ENCODE measurements around the gene CYP4F3. TPM values are rescaled to one million over a fixed set of nuclear protein-coding genes. Genes with fewer than 3 reads are reported as not detected.

CYP4F3 gene
- total and polyA plus RNA-seq, 2 of the 13 experiments (the other 11 are each of a cell fraction or from before 2014, with no cell fraction given) = 17.8 to 22.8 TPM

GRCh38 chr19:15666883-15667282 is 26.2 kb downstream of the CYP4F3 start (continued):
- TF ChIP-seq, protein P1, sequence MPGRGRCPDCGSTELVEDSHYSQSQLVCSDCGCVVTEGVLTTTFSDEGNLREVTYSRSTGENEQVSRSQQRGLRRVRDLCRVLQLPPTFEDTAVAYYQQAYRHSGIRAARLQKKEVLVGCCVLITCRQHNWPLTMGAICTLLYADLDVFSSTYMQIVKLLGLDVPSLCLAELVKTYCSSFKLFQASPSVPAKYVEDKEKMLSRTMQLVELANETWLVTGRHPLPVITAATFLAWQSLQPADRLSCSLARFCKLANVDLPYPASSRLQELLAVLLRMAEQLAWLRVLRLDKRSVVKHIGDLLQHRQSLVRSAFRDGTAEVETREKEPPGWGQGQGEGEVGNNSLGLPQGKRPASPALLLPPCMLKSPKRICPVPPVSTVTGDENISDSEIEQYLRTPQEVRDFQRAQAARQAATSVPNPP (CRISPR knock-in tag; IDR thresholded peaks at IDR 0.05) = no peak
- TF ChIP-seq ZNF232 (CRISPR knock-in tag; IDR thresholded peaks at IDR 0.05; ENCODE audit: borderline replicate concordance) = no peak

GRCh38 chr19:15669440-15669839 is 28.7 kb downstream of the CYP4F3 start:
- in situ Hi-C loops (cut with HindIII; ENCODE audit: extremely low pct_ligation_motif_present, low pct_unique_long_range_greater_than_20kb) (no loop called here), intact Hi-C loops (cut with micrococcal nuclease; ENCODE audit: unreplicated experiment) (no loop called here)
- peaks cover 25% of the 10 kb centered on the region for H3K4me1 ChIP-seq (ENCODE audit: insufficient read depth, low read length)
- peaks cover 1% of the 10 kb centered on the region for H3K79me2 ChIP-seq (ENCODE audit: insufficient read depth, low read length)
- no TSS peak for BruUV-seq (replicated peaks)
- no peak overlapping the region for H3K9ac ChIP-seq (ENCODE audit: insufficient read depth, low read depth, low read length)
- H3K9me3 ChIP-seq (ENCODE audit: low read length) = no peaks in the 10 kb centered on the region
- no peak overlapping the region for H2AFZ ChIP-seq (ENCODE audit: low read length)
- FAIRE-seq (no peak), DNase-seq (ENCODE audit: low spot score) (no peak), ATAC-seq (no peak)
- no peaks in the 10 kb centered on the region for H3K27me3 ChIP-seq (ENCODE audit: control insufficient read depth in 1 of 2, insufficient read depth in 2 of 2, low read length in 2 of 2)
- H3K4me2 ChIP-seq (ENCODE audit: low read depth, low read length) = no peak overlapping the region
- H3K27ac ChIP-seq (ENCODE audit: extremely low read length, insufficient read depth, low read length) = no peak overlapping the region
- CTCF ChIA-PET (ENCODE audit: low intra/inter-chr PET ratio, low total read pairs) = no interaction called here
- TF ChIP-seq, protein P2, sequence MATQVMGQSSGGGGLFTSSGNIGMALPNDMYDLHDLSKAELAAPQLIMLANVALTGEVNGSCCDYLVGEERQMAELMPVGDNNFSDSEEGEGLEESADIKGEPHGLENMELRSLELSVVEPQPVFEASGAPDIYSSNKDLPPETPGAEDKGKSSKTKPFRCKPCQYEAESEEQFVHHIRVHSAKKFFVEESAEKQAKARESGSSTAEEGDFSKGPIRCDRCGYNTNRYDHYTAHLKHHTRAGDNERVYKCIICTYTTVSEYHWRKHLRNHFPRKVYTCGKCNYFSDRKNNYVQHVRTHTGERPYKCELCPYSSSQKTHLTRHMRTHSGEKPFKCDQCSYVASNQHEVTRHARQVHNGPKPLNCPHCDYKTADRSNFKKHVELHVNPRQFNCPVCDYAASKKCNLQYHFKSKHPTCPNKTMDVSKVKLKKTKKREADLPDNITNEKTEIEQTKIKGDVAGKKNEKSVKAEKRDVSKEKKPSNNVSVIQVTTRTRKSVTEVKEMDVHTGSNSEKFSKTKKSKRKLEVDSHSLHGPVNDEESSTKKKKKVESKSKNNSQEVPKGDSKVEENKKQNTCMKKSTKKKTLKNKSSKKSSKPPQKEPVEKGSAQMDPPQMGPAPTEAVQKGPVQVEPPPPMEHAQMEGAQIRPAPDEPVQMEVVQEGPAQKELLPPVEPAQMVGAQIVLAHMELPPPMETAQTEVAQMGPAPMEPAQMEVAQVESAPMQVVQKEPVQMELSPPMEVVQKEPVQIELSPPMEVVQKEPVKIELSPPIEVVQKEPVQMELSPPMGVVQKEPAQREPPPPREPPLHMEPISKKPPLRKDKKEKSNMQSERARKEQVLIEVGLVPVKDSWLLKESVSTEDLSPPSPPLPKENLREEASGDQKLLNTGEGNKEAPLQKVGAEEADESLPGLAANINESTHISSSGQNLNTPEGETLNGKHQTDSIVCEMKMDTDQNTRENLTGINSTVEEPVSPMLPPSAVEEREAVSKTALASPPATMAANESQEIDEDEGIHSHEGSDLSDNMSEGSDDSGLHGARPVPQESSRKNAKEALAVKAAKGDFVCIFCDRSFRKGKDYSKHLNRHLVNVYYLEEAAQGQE (IDR thresholded peaks at IDR 0.05; ENCODE audit: borderline replicate concordance in 1 of 2, low read depth in 1 of 2, low read length in 2 of 2) = peak; percentile 40 to 85
- TF ChIP-seq SSRP1 (CRISPR knock-in tag; IDR thresholded peaks at IDR 0.05) = no peak
- no peak for TF ChIP-seq ADNP (CRISPR knock-in tag; IDR thresholded peaks at IDR 0.05)
- peak; percentile 67; the same call in 1 of the 2 replicates for TF ChIP-seq MIER2 (CRISPR knock-in tag; IDR thresholded peaks at IDR 0.05)
- TF ChIP-seq, protein P3, sequence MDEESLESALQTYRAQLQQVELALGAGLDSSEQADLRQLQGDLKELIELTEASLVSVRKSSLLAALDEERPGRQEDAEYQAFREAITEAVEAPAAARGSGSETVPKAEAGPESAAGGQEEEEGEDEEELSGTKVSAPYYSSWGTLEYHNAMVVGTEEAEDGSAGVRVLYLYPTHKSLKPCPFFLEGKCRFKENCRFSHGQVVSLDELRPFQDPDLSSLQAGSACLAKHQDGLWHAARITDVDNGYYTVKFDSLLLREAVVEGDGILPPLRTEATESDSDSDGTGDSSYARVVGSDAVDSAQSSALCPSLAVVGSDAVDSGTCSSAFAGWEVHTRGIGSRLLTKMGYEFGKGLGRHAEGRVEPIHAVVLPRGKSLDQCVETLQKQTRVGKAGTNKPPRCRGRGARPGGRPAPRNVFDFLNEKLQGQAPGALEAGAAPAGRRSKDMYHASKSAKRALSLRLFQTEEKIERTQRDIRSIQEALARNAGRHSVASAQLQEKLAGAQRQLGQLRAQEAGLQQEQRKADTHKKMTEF (CRISPR knock-in tag; IDR thresholded peaks at IDR 0.05) = no peak
- TF ChIP-seq NR3C1 (CRISPR knock-in tag; IDR thresholded peaks at IDR 0.05) = no peak
- no peak for TF ChIP-seq ZNF839 (CRISPR knock-in tag; IDR thresholded peaks at IDR 0.05; ENCODE audit: borderline replicate concordance)
- no peak for TF ChIP-seq ZNF510 (CRISPR knock-in tag; IDR thresholded peaks at IDR 0.05; ENCODE audit: low read depth)
- TF ChIP-seq ZNF558 (CRISPR knock-in tag; IDR thresholded peaks at IDR 0.05; ENCODE audit: borderline replicate concordance) = no peak
- TF ChIP-seq, protein P4, sequence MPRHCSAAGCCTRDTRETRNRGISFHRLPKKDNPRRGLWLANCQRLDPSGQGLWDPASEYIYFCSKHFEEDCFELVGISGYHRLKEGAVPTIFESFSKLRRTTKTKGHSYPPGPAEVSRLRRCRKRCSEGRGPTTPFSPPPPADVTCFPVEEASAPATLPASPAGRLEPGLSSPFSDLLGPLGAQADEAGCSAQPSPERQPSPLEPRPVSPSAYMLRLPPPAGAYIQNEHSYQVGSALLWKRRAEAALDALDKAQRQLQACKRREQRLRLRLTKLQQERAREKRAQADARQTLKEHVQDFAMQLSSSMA (CRISPR knock-in tag; IDR thresholded peaks at IDR 0.05) = no peak
- H3K36me3 ChIP-seq (replicated peaks in 1 of 2; ENCODE audit: control insufficient read depth in 1 of 2, insufficient read depth in 2 of 2, low read length in 2 of 2) = no peaks in the 10 kb centered on the region
- WGBS (ENCODE audit: low lambda C conversion rate) = 79% methylated on average over 3 of the region's 3 CpGs
- POLR2A ChIA-PET = no interaction called here
- H3K4me3 ChIP-seq (replicated peaks in 1 of 3; ENCODE audit: insufficient read depth in 1 of 3, low read depth in 2 of 3, low read length in 3 of 3) = no peak overlapping the region
- H4K20me1 ChIP-seq (ENCODE audit: insufficient read depth, low read length) = no peaks in the 10 kb centered on the region

Data from HepG2 (cell line).